Left ventricle myocardium inferior (tissue), 1 donor: ENCODE data around the gene NDUFA8. TPM values are rescaled to one million over a fixed set of nuclear protein-coding genes. Genes with fewer than 3 reads are reported as not detected.

Source experiments
- DNase-seq: peaks from one replicate; pipeline ENCODE4 v3.0.0-alpha.2; 2020
- H3K27ac ChIP-seq: fragments of 200-600 bp; replicated peaks from 2 replicates; pipeline ENCODE4 v1.8.0; 2021
- H3K27me3 ChIP-seq: fragments of 200-600 bp; 2 replicates; pipeline ENCODE4 v1.8.0; 2021; ENCODE audit warnings: low read depth
- H3K36me3 ChIP-seq: fragments of 200-600 bp; 2 replicates; pipeline ENCODE4 v1.8.0; 2021
- H3K4me1 ChIP-seq: fragments of 200-600 bp; 2 replicates; pipeline ENCODE4 v1.8.0; 2021
- H3K4me3 ChIP-seq: fragments of 200-600 bp; 2 replicates; pipeline ENCODE4 v1.8.0; 2021; ENCODE audit warnings: mild to moderate bottlenecking, moderate library complexity
- H3K9me3 ChIP-seq: fragments of 200-600 bp; replicated peaks from 2 replicates; pipeline ENCODE4 v1.8.0; 2021
- intact Hi-C: fragments of 100-400 bp; cut with micrococcal nuclease; formaldehyde crosslinking; loops from one replicate; pipeline ENCODE4 v1.11.0; 2022
- total RNA-seq: library from RNA; stranded (reverse); fragmentation: NEBNext Ultra II Directional; extraction: Animal tissue kit (Norgen Biotek cat#: 25700); gene quantifications from one replicate; pipeline ENCODE4 v1.2.1, GENCODE V29; 2021
- TF ChIP-seq, protein P1 (sequence below): fragments of 200-600 bp; IDR thresholded peaks from 2 replicates; pipeline ENCODE4 v1.8.0; 2021; ENCODE audit warnings: antibody characterized with exemption, mild to moderate bottlenecking, borderline replicate concordance
- donor health status: DM: no; HTN: yes; CAD: no; lungs with severe emphysema.

Gene NDUFA8
- total RNA-seq, 1 donor from 2014 or later: 311 TPM

DNA sequence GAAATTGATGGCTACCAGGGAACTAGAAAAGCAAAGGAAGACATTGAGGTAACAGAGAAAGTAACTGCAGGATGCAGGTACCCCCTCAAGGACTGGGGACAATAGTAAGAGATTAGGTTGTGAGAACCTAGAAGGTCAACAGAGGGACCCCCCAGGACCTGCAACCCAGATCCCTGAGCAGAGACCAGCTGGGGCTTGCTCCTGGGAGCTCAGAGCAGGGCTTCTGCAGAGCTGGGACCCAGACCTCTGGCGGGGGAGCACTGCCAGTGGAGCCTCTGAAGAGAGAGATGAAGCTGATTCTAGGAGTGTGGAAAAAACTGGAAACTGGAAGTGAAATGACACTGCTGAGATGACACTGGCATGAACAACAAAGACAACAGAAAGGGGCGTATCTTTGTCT is 17.3 kb upstream of the NDUFA8 start:
- H3K4me3 ChIP-seq: no peak overlapping the region
- peaks cover 47% of the 10 kb centered on the region for H3K27me3 ChIP-seq
- no peaks in the 10 kb centered on the region for H3K4me1 ChIP-seq
- TF ChIP-seq, protein P1, sequence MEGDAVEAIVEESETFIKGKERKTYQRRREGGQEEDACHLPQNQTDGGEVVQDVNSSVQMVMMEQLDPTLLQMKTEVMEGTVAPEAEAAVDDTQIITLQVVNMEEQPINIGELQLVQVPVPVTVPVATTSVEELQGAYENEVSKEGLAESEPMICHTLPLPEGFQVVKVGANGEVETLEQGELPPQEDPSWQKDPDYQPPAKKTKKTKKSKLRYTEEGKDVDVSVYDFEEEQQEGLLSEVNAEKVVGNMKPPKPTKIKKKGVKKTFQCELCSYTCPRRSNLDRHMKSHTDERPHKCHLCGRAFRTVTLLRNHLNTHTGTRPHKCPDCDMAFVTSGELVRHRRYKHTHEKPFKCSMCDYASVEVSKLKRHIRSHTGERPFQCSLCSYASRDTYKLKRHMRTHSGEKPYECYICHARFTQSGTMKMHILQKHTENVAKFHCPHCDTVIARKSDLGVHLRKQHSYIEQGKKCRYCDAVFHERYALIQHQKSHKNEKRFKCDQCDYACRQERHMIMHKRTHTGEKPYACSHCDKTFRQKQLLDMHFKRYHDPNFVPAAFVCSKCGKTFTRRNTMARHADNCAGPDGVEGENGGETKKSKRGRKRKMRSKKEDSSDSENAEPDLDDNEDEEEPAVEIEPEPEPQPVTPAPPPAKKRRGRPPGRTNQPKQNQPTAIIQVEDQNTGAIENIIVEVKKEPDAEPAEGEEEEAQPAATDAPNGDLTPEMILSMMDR: no peak
- DNase-seq: no peak
- no peaks in the 10 kb centered on the region for H3K36me3 ChIP-seq
- H3K27ac ChIP-seq: no peak overlapping the region
- intact Hi-C loops: no loop called here
- no peaks in the 10 kb centered on the region for H3K9me3 ChIP-seq

GRCh38 chr9:122173670-122174069 is 14.1 kb upstream of the NDUFA8 start:
- TF ChIP-seq, protein P1: no peak
- Histone ChIP-seq H3K4me1 (no peaks in the 10 kb centered on the region), H3K36me3 (no peaks in the 10 kb centered on the region), H3K9me3 (no peaks in the 10 kb centered on the region), H3K27me3 (peaks cover 66% of the 10 kb centered on the region), H3K27ac (no peak overlapping the region), H3K4me3 (no peak overlapping the region)
- intact Hi-C loops: no loop called here
- DNase-seq: no peak

DNA sequence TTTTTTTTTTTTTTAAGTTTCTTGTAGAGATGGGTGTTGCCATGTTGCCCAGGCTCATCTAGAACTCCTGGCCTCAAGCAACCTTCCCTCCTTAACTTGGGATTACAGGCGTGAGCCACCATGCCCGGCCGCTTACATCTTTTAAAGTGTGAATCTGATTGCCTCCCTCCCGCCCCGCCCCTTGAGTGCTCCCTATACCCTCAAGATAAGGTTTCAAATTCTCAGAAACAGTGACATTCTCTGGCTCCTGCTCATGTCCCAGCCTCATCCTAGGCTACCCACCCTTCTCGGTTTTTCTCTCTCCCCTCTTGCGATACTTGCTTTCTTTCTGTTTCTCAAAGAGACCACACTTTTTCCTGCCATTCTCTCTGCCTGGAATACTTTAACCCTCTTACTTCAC is 12.6 kb upstream of the NDUFA8 start:
- TF ChIP-seq, protein P1: no peak
- H3K9me3 ChIP-seq: no peaks in the 10 kb centered on the region
- no peak overlapping the region for H3K4me3 ChIP-seq
- H3K4me1 ChIP-seq: no peaks in the 10 kb centered on the region
- no peak for DNase-seq
- H3K27me3 ChIP-seq: peaks cover 63% of the 10 kb centered on the region
- no peak overlapping the region for H3K27ac ChIP-seq
- no peaks in the 10 kb centered on the region for H3K36me3 ChIP-seq
- intact Hi-C loops: no loop called here

DNA sequence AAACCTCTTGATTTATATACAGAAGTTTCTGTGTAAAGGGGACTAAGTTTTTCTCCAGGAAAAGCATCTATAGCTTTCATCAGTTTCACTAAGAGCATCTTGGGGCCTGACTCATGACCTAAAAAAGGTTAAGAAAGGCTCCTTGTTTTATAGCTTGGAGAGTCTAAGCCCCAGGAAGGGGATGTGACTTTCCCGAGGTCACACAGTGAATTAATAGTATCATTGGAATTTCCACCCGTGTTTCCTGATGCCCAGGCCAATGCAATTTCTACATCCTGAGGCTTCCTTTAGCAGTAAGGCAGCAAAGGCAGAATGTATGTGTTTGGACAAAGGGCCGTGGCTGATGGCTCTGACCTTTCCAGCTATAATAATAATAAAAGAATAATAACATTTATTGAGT is 8.8 kb upstream of the NDUFA8 start:
- H3K4me3 ChIP-seq: no peak overlapping the region
- intact Hi-C loops: no loop called here
- peak overlapping the region; percentile 36 for H3K27ac ChIP-seq
- H3K36me3 ChIP-seq: no peaks in the 10 kb centered on the region
- H3K27me3 ChIP-seq: peaks cover 36% of the 10 kb centered on the region
- H3K4me1 ChIP-seq: no peaks in the 10 kb centered on the region
- TF ChIP-seq, protein P1: no peak
- DNase-seq: no peak
- H3K9me3 ChIP-seq: no peaks in the 10 kb centered on the region

DNA sequence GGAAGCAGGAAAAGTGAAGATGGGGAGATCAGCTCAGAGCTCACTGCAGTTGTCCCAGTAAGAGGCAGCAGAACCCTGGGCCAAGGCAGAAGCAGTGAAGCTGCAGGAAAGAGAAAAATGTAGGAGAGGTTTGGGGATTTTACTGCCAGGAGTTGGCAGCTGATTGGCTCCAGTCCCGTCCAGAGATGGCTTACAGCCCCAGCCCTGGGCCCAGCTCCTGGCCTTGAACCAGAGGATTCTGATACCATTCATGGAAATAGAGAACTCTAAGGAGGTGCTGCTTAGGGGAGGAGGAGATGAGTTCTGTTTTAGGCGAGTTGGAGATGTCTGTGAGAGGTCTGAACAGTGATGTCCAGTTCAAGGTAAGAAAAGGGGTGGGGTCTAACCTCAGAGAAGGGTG is 4.7 kb upstream of the NDUFA8 start:
- intact Hi-C loops: no loop called here
- H3K4me3 ChIP-seq: no peak overlapping the region
- no peak overlapping the region for H3K27ac ChIP-seq
- peaks cover 8% of the 10 kb centered on the region for H3K4me1 ChIP-seq
- H3K27me3 ChIP-seq: peaks cover 4% of the 10 kb centered on the region
- H3K36me3 ChIP-seq: no peaks in the 10 kb centered on the region
- TF ChIP-seq, protein P1: no peak
- peaks cover 12% of the 10 kb centered on the region for H3K9me3 ChIP-seq
- no peak for DNase-seq

DNA sequence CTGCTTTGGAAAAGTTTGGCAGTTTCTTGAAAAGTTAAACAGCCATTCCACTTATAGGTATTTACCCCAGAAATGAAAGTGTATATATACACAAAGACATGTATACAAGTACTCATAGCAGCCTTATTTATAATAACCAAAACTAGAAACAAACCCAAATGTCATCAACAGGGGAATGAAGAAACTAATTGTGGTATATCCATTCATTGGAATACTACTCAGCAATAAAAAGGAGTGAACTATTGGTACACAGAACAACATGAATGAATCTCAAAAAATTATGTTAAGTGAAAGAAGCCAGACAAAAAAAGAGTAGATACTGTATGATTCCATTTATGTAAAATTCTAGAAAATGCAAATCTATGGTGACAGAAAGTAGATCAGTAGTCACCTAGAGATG is 2.8 kb upstream of the NDUFA8 start:
- Histone ChIP-seq H3K4me3 (no peak overlapping the region), H3K27me3 (no peaks in the 10 kb centered on the region), H3K4me1 (peaks cover 26% of the 10 kb centered on the region), H3K27ac (no peak overlapping the region), H3K36me3 (no peaks in the 10 kb centered on the region), H3K9me3 (peaks cover 12% of the 10 kb centered on the region)
- intact Hi-C loops: no loop called here
- TF ChIP-seq, protein P1: no peak
- no peak for DNase-seq
